ENCODE results near the gene CPD. TPM values are rescaled to one million over a fixed set of nuclear protein-coding genes. Genes with fewer than 3 reads are reported as not detected.
A peak's percentile ranks its signal among the peaks of the same experiment; 100 is the strongest.
"Not testable (repeated sequence)": the region's sequence is repeated elsewhere in the genome, so short reads cannot be mapped to it uniquely, and the experiment has no call there.

CPD gene
- total RNA-seq, 1 donor from 2014 or later: 20.3 TPM

GRCh38 chr17:30413109-30413508 lies 34.4 kb downstream of the CPD start:
- DNase-seq (no peak), ATAC-seq (no peak)
- intact Hi-C loops (cut with micrococcal nuclease): no loop called here

GRCh38 chr17:30414486-30414885 lies 35.8 kb downstream of the CPD start:
- intact Hi-C loops (cut with micrococcal nuclease): no loop called here
- ATAC-seq (no peak), DNase-seq (no peak)

GRCh38 chr17:30415491-30415890 lies 36.8 kb downstream of the CPD start:
- no peak for ATAC-seq
- intact Hi-C loops (cut with micrococcal nuclease): no loop called here
- DNase-seq: no peak

DNA sequence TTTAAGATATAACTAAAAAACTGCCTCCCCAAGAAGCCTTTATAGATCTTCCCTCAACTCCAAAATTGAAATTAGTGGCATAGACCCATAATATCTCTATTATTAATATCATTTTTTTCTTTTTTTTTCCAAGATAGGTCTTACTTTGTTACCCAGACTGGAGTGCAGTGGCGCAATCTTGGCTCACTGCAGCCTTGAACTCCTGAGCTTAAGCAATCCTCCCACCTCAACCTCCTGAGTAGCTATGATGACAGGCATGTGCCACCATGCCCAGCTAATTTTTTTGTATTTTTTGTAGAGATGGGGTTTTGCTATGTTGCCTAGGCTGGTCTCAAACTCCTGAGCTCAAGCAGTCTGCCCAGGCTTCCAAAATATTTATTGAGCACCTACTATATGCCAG lies 39.3 kb downstream of the CPD start:
- ATAC-seq; DNase-seq; intact Hi-C loops (cut with micrococcal nuclease): not testable (repeated sequence)

DNA sequence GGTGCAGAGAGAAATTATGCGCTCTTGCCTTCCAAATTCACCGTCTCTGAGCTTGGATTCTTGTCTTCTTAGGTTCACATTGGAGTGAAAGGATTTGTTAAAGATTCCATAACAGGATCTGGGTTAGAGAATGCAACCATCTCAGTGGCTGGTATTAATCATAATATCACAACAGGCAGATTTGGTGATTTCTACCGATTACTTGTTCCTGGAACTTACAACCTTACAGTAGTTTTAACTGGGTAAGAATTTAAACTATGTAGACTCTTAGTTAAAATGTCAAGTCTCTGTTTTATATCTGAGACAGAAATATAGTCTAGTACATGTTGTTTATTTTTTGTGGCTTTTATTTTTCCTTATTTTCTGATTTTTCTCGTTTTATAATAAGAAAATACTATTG lies 42.9 kb downstream of the CPD start:
- no peak for DNase-seq
- no peak for ATAC-seq
- intact Hi-C loops (cut with micrococcal nuclease): loop anchor here (10.0 kb wide), 1 partner anchor 77 kb away; no protein-coding TSS in a partner anchor

DNA sequence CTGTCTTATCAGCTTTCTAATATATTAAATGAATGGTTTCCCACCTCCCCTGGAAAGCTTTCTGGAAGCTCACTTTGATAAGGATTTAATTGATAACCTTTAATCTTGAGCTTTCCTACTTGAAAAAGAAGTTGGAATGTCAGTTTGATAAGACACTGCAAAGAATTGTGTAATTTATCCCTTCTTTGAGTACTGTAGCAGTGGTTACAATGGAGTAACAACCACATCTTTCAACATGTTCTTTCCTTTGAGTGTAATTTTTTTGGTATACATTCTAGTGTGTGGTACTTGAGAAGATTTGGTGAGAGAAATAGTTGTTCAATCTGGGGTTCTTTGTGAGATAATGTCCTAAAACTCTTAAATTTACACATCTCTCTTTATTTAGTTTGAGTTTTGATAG lies 43.4 kb downstream of the CPD start:
- no peak for ATAC-seq
- no peak for DNase-seq
- intact Hi-C loops (cut with micrococcal nuclease): loop anchor here (10.0 kb wide), 1 partner anchor 77 kb away; no protein-coding TSS in a partner anchor

GRCh38 chr17:30424471-30424870 lies 45.7 kb downstream of the CPD start:
- DNase-seq (no peak), ATAC-seq (no peak)
- intact Hi-C loops (cut with micrococcal nuclease): loop anchor here (10.0 kb wide), 1 partner anchor 80 kb away; no protein-coding TSS in a partner anchor

DNA sequence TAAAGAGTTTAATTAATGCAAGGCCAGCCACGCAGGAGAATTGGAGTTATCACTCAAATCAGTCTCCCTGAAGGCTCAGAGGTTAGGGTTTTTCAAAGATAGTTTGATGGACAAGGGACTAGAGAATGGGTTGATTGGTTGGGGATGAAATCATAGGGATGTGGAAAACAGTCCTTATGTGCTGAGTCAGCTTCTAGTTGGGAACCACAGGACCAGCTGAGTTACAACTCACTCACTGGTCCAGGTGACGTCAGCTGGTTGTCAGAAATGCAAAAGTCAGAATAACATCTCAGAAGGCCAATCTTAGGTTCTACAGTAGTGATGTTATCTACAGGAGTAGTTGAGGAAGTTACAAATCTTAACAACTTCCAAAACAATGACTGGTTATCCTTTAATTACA lies 47.6 kb downstream of the CPD start:
- intact Hi-C loops (cut with micrococcal nuclease): loop anchor here (10.0 kb wide), 1 partner anchor 81 kb away; no protein-coding TSS in a partner anchor
- ATAC-seq: no peak
- no peak for DNase-seq

GRCh38 chr17:30427611-30428010 lies 48.9 kb downstream of the CPD start:
- intact Hi-C loops (cut with micrococcal nuclease): loop anchor here (10.0 kb wide), 1 partner anchor 83 kb away; no protein-coding TSS in a partner anchor
- DNase-seq (no peak), ATAC-seq (no peak)

DNA sequence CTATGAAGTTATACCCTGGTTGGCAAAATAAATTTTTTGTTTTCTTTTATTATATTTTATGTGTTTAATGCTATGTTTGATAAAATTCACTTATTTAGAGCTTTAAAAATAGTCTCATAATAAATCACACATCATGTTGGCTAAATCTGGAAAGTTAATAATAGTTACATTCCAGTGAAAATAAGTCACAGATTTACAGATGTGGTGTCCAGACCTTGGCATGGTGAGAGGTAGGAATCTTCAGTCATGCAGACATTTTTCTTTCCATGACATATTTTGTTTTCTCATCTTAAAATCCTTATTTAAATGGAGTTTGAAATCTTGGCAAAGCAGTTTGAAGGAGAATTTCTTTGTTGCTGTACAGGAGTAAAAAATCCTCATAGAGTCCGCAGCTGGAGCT lies 50.4 kb downstream of the CPD start:
- no peak for ATAC-seq
- intact Hi-C loops (cut with micrococcal nuclease): loop anchor here (10.0 kb wide), 1 partner anchor 84 kb away; no protein-coding TSS in a partner anchor
- DNase-seq: no peak

DNA sequence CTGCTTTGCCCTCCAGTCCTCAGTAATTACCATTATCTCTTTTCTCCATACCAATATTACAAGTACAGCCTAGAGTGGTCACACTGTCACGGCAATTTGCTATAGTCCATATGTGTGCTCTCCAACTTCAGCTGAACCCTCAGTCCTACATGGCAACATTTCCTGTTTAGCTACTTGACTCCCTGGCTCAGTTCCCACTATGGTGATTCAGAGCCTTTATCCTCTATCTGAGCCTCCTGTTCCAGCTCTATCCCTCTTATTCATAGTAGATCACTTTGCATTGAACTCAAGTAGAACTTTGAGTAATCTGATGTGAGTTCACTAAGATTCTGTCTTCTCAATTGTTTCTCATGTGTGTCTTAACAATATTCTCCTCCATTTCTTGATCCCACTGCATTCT lies 54.8 kb downstream of the CPD start:
- intact Hi-C loops (cut with micrococcal nuclease): no loop called here

GRCh38 chr17:30436729-30437128 lies 58.0 kb downstream of the CPD start:
- DNase-seq (no peak), ATAC-seq (no peak)
- intact Hi-C loops (cut with micrococcal nuclease): no loop called here

More for the DNA sequence above, 54.8 kb downstream of the CPD start:
- DNase-seq: no peak
- no peak for ATAC-seq

- no peak for DNase-seq
- intact Hi-C loops (cut with micrococcal nuclease): no loop called here
Observed at GRCh38 chr17:30443721-30444120, 65.0 kb downstream of the CPD start.

DNA sequence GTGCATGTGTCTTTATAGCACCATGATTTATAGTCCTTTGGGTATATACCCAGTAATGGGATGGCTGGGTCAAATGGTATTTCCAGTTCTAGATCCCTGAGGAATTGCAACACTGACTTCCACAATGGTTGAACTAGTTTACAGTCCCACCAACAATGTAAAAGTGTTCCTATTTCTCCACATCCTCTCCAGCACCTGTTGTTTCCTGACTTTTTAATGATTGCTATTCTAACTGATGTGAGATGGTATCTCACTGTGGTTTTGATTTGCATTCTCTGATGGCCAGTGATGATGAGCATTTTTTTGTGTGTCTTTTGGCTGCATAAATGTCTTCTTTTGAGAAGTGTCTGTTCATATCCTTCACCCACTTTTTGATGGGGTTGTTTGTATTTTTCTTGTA lies 67.9 kb downstream of the CPD start:
- intact Hi-C loops (cut with micrococcal nuclease); DNase-seq; ATAC-seq: not testable (repeated sequence)

More at GRCh38 chr17:30443721-30444120, 65.0 kb downstream of the CPD start:
- ATAC-seq: no peak

- ATAC-seq (peak; percentile 21), DNase-seq (no peak)
- intact Hi-C loops (cut with micrococcal nuclease): no loop called here
Observed at GRCh38 chr17:30449480-30449879, 70.8 kb downstream of the CPD start.

DNA sequence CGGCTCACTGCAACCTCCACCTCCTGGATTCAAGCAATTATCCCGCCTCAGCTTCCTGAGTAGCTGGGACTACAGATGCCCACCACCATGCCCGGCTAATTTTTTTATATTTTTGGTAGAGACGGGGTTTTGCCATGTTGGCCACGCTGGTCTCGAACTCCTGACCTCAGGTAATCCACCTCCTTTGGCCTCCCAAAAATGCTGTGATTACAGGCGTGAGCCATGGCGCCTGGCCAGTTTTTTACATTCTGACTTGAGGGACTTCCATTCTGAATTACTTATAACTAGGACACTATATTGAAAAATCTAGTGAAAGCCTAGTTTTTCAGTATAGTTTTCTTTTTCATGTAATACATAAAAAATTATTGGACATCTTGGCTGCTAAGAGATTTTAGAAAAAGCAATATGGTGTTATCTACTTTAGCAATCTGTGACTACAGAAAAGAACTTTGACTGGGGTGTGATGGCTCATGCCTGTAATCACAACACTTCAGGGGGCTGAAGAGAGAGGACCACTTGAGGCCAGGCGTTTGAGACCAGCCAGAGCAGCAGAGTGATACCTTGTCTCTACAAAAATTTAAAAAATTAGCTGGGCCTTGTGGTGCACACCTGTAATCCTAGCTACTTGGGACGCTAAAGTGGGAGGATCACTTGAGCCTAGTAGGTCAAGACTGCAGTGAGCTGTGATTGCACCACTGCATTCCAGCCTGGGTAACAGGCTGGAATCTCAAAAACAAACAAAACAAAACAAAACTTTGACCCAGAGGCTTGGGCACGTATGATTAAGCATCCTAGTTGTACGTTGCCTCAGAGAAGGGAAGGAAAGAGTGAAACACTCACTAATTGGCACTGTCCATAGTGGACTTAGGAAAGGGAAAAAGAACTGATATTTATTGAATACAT lies 71.6 kb downstream of the CPD start:
- intact Hi-C loops (cut with micrococcal nuclease): no loop called here
- no peak for DNase-seq
- ATAC-seq: no peak

- intact Hi-C loops (cut with micrococcal nuclease): no loop called here
- ATAC-seq: no peak
- DNase-seq: no peak
Observed at GRCh38 chr17:30454635-30455034, 75.9 kb downstream of the CPD start.

- no peak for ATAC-seq
- no peak for DNase-seq
- intact Hi-C loops (cut with micrococcal nuclease): no loop called here
Observed at GRCh38 chr17:30458371-30458770, 79.6 kb downstream of the CPD start.

GRCh38 chr17:30458797-30459413 lies 80.2 kb downstream of the CPD start:
- ATAC-seq; DNase-seq; intact Hi-C loops (cut with micrococcal nuclease): not testable (repeated sequence)

- ATAC-seq (no peak), DNase-seq (no peak)
- intact Hi-C loops (cut with micrococcal nuclease): no loop called here
Observed at GRCh38 chr17:30468465-30468864, 89.7 kb downstream of the CPD start.
